ENCODE results near the gene OR6N2. TPM values are rescaled to one million over a fixed set of nuclear protein-coding genes. Genes with fewer than 3 reads are reported as not detected.

OR6N2 gene
- total RNA-seq, 2 experiments from 2014 or later: not detected

GRCh38 chr1:158731707-158732106, 49.3 kb downstream of the OR6N2 start:
- no peak for DNase-seq
- Mint-ChIP-seq H3K4me1 (no peaks in the 10 kb centered on the region), H3K4me3 (no peak overlapping the region), H3K27me3 (no peaks in the 10 kb centered on the region), H3K27ac (no peak overlapping the region), H3K36me3 (ENCODE audit: low read depth) (no peaks in the 10 kb centered on the region), H3K9me3 (no peaks in the 10 kb centered on the region)
- POLR2A ChIA-PET: no interaction called here
- CTCF ChIA-PET: no interaction called here

GRCh38 chr1:158730453-158730852, 50.6 kb downstream of the OR6N2 start:
- ChIA-PET CTCF (no interaction called here), POLR2A (no interaction called here)
- H3K4me1 Mint-ChIP-seq: no peaks in the 10 kb centered on the region
- H3K27ac Mint-ChIP-seq: no peak overlapping the region
- no peak for DNase-seq
- H3K9me3 Mint-ChIP-seq: no peaks in the 10 kb centered on the region
- no peak overlapping the region for H3K4me3 Mint-ChIP-seq
- peaks cover 5% of the 10 kb centered on the region for H3K27me3 Mint-ChIP-seq
- no peaks in the 10 kb centered on the region for H3K36me3 Mint-ChIP-seq (ENCODE audit: low read depth)

GRCh38 chr1:158728510-158729225, 52.3 kb downstream of the OR6N2 start:
- CTCF ChIA-PET: no interaction called here
- DNase-seq: no peak
- H3K4me1 Mint-ChIP-seq: no peaks in the 10 kb centered on the region
- POLR2A ChIA-PET: no interaction called here
- H3K36me3 Mint-ChIP-seq (ENCODE audit: low read depth): no peaks in the 10 kb centered on the region
- no peak overlapping the region for H3K4me3 Mint-ChIP-seq
- H3K27ac Mint-ChIP-seq: no peak overlapping the region
- H3K9me3 Mint-ChIP-seq: no peaks in the 10 kb centered on the region
- H3K27me3 Mint-ChIP-seq: peaks cover 8% of the 10 kb centered on the region

GRCh38 chr1:158724442-158724841, 56.6 kb downstream of the OR6N2 start:
- Mint-ChIP-seq H3K27me3 (peaks cover 15% of the 10 kb centered on the region), H3K27ac (no peak overlapping the region), H3K36me3 (ENCODE audit: low read depth) (no peaks in the 10 kb centered on the region), H3K4me1 (no peaks in the 10 kb centered on the region), H3K4me3 (no peak overlapping the region), H3K9me3 (no peaks in the 10 kb centered on the region)
- POLR2A ChIA-PET: no interaction called here
- CTCF ChIA-PET: no interaction called here
- no peak for DNase-seq

Other genes with a start within 250 kb of the OR6N2 start
- not detected for gene OR6Y1, start 226.8 kb downstream of the OR6N2 start, total RNA-seq
- not detected for gene OR6P1, start 210.6 kb downstream of the OR6N2 start, total RNA-seq
- not detected for gene OR10X1, start 201.3 kb downstream of the OR6N2 start, total RNA-seq
- gene OR10Z1, start 175.9 kb downstream of the OR6N2 start, total RNA-seq: not detected
- not detected for gene SPTA1, start 94.5 kb downstream of the OR6N2 start, total RNA-seq
- not detected for gene OR6K2, start 80.6 kb downstream of the OR6N2 start, total RNA-seq
- not detected for gene OR6K3, start 60.5 kb downstream of the OR6N2 start, total RNA-seq
- not detected for gene OR6K6, start 26.5 kb downstream of the OR6N2 start, total RNA-seq
- not detected for gene OR6N1, start 9.0 kb downstream of the OR6N2 start, total RNA-seq
- gene MNDA, start 50.1 kb upstream of the OR6N2 start, total RNA-seq: not detected
- gene PYHIN1, start 150.3 kb upstream of the OR6N2 start, total RNA-seq: 10 to 100 TPM; 56.6 to 59.8 TPM
- gene IFI16, start 228.7 kb upstream of the OR6N2 start, total RNA-seq: 100 to 1,000 TPM; 394 to 395 TPM